Measurements from ENCODE around the gene EFHC1.

Gene EFHC1

GRCh38 chr6:52513464-52513863 is 93.3 kb downstream of the EFHC1 start:
- no peak overlapping the region for H3K4me3 ChIP-seq (ENCODE audit: low read depth, low read length)
- in situ Hi-C loops (cut with HindIII; ENCODE audit: low sequenced_read_pairs), result no loop called here
- no peak for TF ChIP-seq CTCF (IDR thresholded peaks at IDR 0.05; ENCODE audit: low read depth, low read length)
- no peak for DNase-seq (ENCODE audit: low read depth, low spot score)

DNA sequence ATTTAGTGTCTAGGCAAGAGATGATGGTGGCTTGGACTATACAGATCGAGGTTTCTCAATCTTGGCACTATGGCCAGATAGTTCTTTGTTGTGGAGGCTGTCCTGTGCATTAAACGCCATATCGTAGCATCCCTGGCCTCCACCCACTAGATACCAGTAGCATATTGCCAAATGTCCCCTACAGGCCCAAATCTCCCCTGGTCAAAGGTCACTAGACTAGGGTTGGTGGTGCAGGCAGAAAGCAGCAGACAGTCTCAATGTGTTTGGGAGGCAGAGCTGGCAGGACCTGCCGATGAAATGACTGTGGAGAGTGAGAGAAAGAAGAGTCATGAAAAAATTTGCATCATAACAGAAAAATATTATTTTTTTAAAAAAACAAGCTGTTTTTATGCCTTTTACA is 93.8 kb downstream of the EFHC1 start:
- TF ChIP-seq CTCF (IDR thresholded peaks at IDR 0.05; ENCODE audit: low read depth, low read length), result no peak
- in situ Hi-C loops (cut with HindIII; ENCODE audit: low sequenced_read_pairs), result no loop called here
- H3K4me3 ChIP-seq (ENCODE audit: low read depth, low read length), result no peak overlapping the region
- no peak for DNase-seq (ENCODE audit: low read depth, low spot score)

DNA sequence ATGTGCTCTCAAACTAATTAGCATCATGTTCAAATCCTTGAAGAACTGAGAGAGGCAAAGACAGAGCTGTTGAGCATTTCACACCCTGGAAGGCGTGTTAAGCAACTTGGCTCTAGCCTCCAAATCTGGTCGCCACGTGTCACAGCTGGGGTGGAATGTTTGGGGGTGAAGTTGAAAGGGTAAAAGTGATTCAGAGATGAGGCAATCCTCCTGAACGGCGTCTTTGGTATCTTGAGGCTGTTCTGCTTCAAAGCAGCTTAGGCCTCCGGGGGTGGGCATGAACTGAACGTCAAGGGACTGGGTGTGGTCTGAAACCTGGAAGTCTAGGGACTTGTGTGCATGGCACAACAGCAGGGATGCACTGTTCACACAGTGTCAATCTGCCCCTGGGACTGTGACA is 94.4 kb downstream of the EFHC1 start:
- DNase-seq (ENCODE audit: low read depth, low spot score), result peak; percentile 58
- in situ Hi-C loops (cut with HindIII; ENCODE audit: low sequenced_read_pairs), result no loop called here
- no peak for TF ChIP-seq CTCF (IDR thresholded peaks at IDR 0.05; ENCODE audit: low read depth, low read length)
- H3K4me3 ChIP-seq (ENCODE audit: low read depth, low read length), result no peak overlapping the region

DNA sequence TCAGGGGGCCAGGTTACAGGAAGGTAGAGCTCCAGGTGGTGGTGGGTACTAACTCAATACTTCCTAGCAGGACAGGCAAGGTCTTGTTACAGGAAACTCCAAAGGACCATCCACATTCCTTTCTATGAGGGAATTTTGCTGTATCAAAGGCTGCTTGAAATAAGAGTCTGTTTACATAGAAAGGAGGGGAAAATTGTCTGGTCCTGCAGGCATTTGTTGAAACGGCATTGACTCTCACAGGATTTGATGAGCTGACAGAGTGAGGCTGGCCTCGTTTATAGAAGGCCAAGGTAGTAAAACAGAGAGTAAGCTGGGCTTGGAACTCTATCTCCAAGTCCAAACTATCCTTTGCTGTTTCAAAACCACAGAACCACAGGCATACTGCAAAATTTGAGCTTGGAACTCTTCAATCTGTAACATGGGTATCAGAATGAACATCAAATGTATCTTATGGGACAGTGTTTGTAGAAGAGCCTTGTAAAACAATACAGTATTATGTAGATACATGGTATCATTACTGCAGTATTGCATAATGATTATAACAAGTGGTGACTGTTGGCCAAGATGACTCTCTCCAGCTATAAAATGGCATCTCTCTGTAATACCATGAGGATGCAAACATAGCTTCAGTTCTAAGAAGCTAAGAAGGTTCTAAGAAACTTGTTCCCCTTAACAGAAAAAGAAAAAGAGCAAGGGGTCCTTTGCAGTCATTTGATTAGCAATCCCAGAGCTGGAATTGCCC is 95.2 kb downstream of the EFHC1 start:
- DNase-seq (ENCODE audit: low read depth, low spot score), result peak; percentile 58
- no peak for TF ChIP-seq CTCF (IDR thresholded peaks at IDR 0.05; ENCODE audit: low read depth, low read length)
- in situ Hi-C loops (cut with HindIII; ENCODE audit: low sequenced_read_pairs), result no loop called here
- H3K4me3 ChIP-seq (ENCODE audit: low read depth, low read length), result no peak overlapping the region

- no peak for DNase-seq (ENCODE audit: low read depth, low spot score)
- no peak overlapping the region for H3K4me3 ChIP-seq (ENCODE audit: low read depth, low read length)
- in situ Hi-C loops (cut with HindIII; ENCODE audit: low sequenced_read_pairs), result no loop called here
- no peak for TF ChIP-seq CTCF (IDR thresholded peaks at IDR 0.05; ENCODE audit: low read depth, low read length)
Measured at GRCh38 chr6:52516269-52516668, 96.1 kb downstream of the EFHC1 start.

- no peak overlapping the region for H3K4me3 ChIP-seq (ENCODE audit: low read depth, low read length)
- DNase-seq (ENCODE audit: low read depth, low spot score), result no peak
- in situ Hi-C loops (cut with HindIII; ENCODE audit: low sequenced_read_pairs), result no loop called here
- no peak for TF ChIP-seq CTCF (IDR thresholded peaks at IDR 0.05; ENCODE audit: low read depth, low read length)
Measured at GRCh38 chr6:52516943-52517342, 96.8 kb downstream of the EFHC1 start.

All from astrocyte of the spinal cord (primary cell).